SK-N-SH (cell line): ENCODE data around the gene CLCN3.
"Not testable (repeated sequence)": the region's sequence is repeated elsewhere in the genome, so short reads cannot be mapped to it uniquely, and the experiment has no call there.

Experiments
- CTCF ChIP-seq: fragments of 200-600 bp; sonication (generic); IDR thresholded peaks from 2 replicates; pipeline ENCODE4 v1.6.1; 2017; ENCODE audit warnings: antibody characterized with exemption, mild to moderate bottlenecking, moderate library complexity
- JUND ChIP-seq: IDR thresholded peaks from 2 replicates; pipeline ENCODE4 v1.4.0; 2012
- POLR2AphosphoS5 ChIP-seq: IDR thresholded peaks from 2 replicates; pipeline ENCODE4 v1.6.1; 2012; ENCODE audit warnings: low read depth, low read length
- RFX5 ChIP-seq: IDR thresholded peaks from 2 replicates; pipeline ENCODE4 v1.6.1; 2012; ENCODE audit warnings: mild to moderate bottlenecking, improper control_type of control experiment, low read length

- not testable (repeated sequence) for TF ChIP-seq CTCF, POLR2AphosphoS5, JUND, RFX5
Observed at GRCh38 chr4:169771556-169772080, 151.2 kb downstream of the CLCN3 start.
